BLaER1 (cell line): Measurements from ENCODE around the gene ZNF555.
"Not testable (repeated sequence)": the region's sequence is repeated elsewhere in the genome, so short reads cannot be mapped to it uniquely, and the experiment has no call there.

ENCODE experiments used
- H3K27ac ChIP-seq: shearing (Covaris generic); formaldehyde crosslinking; 2 replicates; pipeline ENCODE4 v1.8.1; 2022
- H3K27me3 ChIP-seq: shearing (Covaris generic); formaldehyde crosslinking; 2 replicates; pipeline ENCODE4 v1.8.1; 2022
- H3K36me3 ChIP-seq: shearing (Covaris generic); formaldehyde crosslinking; 2 replicates; pipeline ENCODE4 v1.8.1; 2022
- H3K4me1 ChIP-seq: shearing (Covaris generic); formaldehyde crosslinking; 2 replicates; pipeline ENCODE4 v1.8.1; 2022
- H3K4me2 ChIP-seq: shearing (Covaris generic); formaldehyde crosslinking; 2 replicates; pipeline ENCODE4 v1.8.1; 2022
- H3K4me3 ChIP-seq: shearing (Covaris generic); formaldehyde crosslinking; 2 replicates; pipeline ENCODE4 v1.8.1; 2022
- H3K9ac ChIP-seq: shearing (Covaris generic); formaldehyde crosslinking; 2 replicates; pipeline ENCODE4 v1.8.1; 2022
- H3K9me3 ChIP-seq: shearing (Covaris generic); formaldehyde crosslinking; 2 replicates; pipeline ENCODE4 v1.8.1; 2022
- H4K20me1 ChIP-seq: shearing (Covaris generic); formaldehyde crosslinking; 2 replicates; pipeline ENCODE4 v1.8.1; 2022
- Cebpa-rat ChIP-seq: shearing (Covaris generic); IDR thresholded peaks from 2 replicates; pipeline ENCODE4 v1.8.1; 2022

The ZNF555 gene

GRCh38 chr19:2840794-2841791 lies at the start of gene ZNF555:
TSS of gene ZNF555 (plus strand) at chr19:2841475. CDS start at chr19:2841573, 98 bp downstream.
- H3K27ac ChIP-seq: peak within 1 kb of the TSS; percentile 96
- H4K20me1 ChIP-seq: peaks cover 28% of the 10 kb centered on the region
- H3K4me1 ChIP-seq: peaks cover 33% of the 10 kb centered on the region

DNA sequence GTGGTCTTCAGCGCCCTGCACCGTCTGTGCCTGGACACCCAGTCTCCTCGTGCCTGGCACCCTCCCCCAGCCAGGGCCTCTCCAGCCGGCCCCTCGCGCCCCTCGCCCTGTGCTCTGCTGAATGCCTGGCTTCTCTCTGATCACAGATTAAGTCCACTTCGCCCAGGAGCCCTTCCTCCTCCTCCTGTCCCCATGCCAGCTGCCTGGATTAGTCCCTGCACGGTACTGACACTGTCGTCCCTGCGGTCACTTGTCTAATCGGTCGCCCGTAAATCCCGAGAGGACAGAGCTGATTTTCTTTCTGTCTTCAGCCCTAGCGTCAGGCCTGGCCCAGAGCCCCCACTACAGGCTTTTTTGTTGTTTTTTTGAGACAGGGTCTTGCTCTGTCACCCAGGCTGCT lies 49.4 kb upstream of the ZNF555 start:
- H3K36me3 ChIP-seq: peaks cover 98% of the 10 kb centered on the region
- H3K4me1 ChIP-seq: peaks cover 60% of the 10 kb centered on the region
- no peak overlapping the region for H3K4me2 ChIP-seq
- H3K4me3 ChIP-seq: no peak overlapping the region
- H3K27ac ChIP-seq: peak overlapping the region; percentile 35
- TF ChIP-seq Cebpa-rat: no peak
- peak overlapping the region; percentile 38 for H3K9ac ChIP-seq
- peaks cover 67% of the 10 kb centered on the region for H4K20me1 ChIP-seq
- H3K9me3 ChIP-seq: no peaks in the 10 kb centered on the region
- no peaks in the 10 kb centered on the region for H3K27me3 ChIP-seq

More at GRCh38 chr19:2840794-2841791, at the start of gene ZNF555:
- peak within 1 kb of the TSS; percentile 100 for H3K4me2 ChIP-seq
- H3K4me3 ChIP-seq: peak within 1 kb of the TSS; percentile 93
- peaks cover 40% of the 10 kb centered on the region for H3K36me3 ChIP-seq
- TF ChIP-seq Cebpa-rat: no peak
- peak within 1 kb of the TSS; percentile 92 for H3K9ac ChIP-seq
- H3K9me3 ChIP-seq: peaks cover 66% of the 10 kb centered on the region
- no peaks in the 10 kb centered on the region for H3K27me3 ChIP-seq

- not testable (repeated sequence) for H3K9ac ChIP-seq, H3K27ac ChIP-seq, H3K27me3 ChIP-seq, H3K9me3 ChIP-seq, H3K4me2 ChIP-seq, H3K4me3 ChIP-seq
- Histone ChIP-seq H3K4me1 (peaks cover 60% of the 10 kb centered on the region), H4K20me1 (peaks cover 65% of the 10 kb centered on the region), H3K36me3 (peaks cover 98% of the 10 kb centered on the region)
These were observed 48.6 kb upstream of the ZNF555 start for GRCh38 chr19:2792666-2793065.

GRCh38 chr19:2793126-2793525 lies 48.1 kb upstream of the ZNF555 start:
- peaks cover 60% of the 10 kb centered on the region for H3K4me1 ChIP-seq
- peaks cover 98% of the 10 kb centered on the region for H3K36me3 ChIP-seq
- H3K9ac ChIP-seq: no peak overlapping the region
- no peak for TF ChIP-seq Cebpa-rat
- peaks cover 65% of the 10 kb centered on the region for H4K20me1 ChIP-seq
- H3K9me3 ChIP-seq: no peaks in the 10 kb centered on the region
- no peak overlapping the region for H3K27ac ChIP-seq
- H3K27me3 ChIP-seq: no peaks in the 10 kb centered on the region
- no peak overlapping the region for H3K4me3 ChIP-seq
- no peak overlapping the region for H3K4me2 ChIP-seq

DNA sequence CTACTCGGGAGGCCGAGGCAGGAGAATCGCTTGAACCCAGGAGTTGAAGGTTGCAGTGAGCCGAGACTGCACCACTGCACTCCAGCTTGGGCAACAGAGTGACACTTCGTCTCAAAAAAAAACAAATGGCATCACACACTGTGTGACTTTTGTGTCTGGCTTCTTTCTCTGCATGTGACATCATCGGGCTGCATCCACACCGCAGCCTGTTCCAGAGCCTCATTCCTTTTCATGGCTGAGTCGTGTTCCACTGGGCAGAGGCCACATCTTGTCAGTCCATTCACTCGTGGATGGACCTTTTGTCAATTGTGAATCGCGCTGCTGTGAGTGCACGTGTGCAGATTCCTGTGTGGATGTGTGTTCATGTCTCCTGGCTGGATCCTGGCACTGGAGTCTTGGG lies 47.7 kb upstream of the ZNF555 start:
- Histone ChIP-seq H3K27me3 (no peaks in the 10 kb centered on the region), H3K36me3 (peaks cover 98% of the 10 kb centered on the region), H3K4me3 (no peak overlapping the region), H3K9ac (no peak overlapping the region), H3K4me1 (peaks cover 60% of the 10 kb centered on the region), H4K20me1 (peaks cover 65% of the 10 kb centered on the region), H3K4me2 (no peak overlapping the region), H3K27ac (no peak overlapping the region), H3K9me3 (no peaks in the 10 kb centered on the region)
- no peak for TF ChIP-seq Cebpa-rat

- Histone ChIP-seq H3K27me3 (no peaks in the 10 kb centered on the region), H3K27ac (peak overlapping the region; percentile 30; the same call in 1 of the 2 replicates), H3K9me3 (no peaks in the 10 kb centered on the region), H4K20me1 (peaks cover 41% of the 10 kb centered on the region), H3K9ac (no peak overlapping the region), H3K4me2 (no peak overlapping the region), H3K4me1 (peaks cover 73% of the 10 kb centered on the region), H3K36me3 (peaks cover 98% of the 10 kb centered on the region), H3K4me3 (no peak overlapping the region)
- no peak for TF ChIP-seq Cebpa-rat
These were observed 45.2 kb upstream of the ZNF555 start for GRCh38 chr19:2795827-2796658.

- 0 out of 2 replicates have a peak overlapping the region, but pooled peaks have one; percentile 34 for H3K9ac ChIP-seq
- no peak for TF ChIP-seq Cebpa-rat
- no peak overlapping the region for H3K4me3 ChIP-seq
- peaks cover 73% of the 10 kb centered on the region for H3K4me1 ChIP-seq
- H3K4me2 ChIP-seq: no peak overlapping the region
- no peaks in the 10 kb centered on the region for H3K9me3 ChIP-seq
- H3K27me3 ChIP-seq: no peaks in the 10 kb centered on the region
- peaks cover 34% of the 10 kb centered on the region; the same call in 1 of the 2 replicates for H4K20me1 ChIP-seq
- H3K27ac ChIP-seq: no peak overlapping the region
- peaks cover 91% of the 10 kb centered on the region for H3K36me3 ChIP-seq
These were observed 44.5 kb upstream of the ZNF555 start for GRCh38 chr19:2796659-2797266.

DNA sequence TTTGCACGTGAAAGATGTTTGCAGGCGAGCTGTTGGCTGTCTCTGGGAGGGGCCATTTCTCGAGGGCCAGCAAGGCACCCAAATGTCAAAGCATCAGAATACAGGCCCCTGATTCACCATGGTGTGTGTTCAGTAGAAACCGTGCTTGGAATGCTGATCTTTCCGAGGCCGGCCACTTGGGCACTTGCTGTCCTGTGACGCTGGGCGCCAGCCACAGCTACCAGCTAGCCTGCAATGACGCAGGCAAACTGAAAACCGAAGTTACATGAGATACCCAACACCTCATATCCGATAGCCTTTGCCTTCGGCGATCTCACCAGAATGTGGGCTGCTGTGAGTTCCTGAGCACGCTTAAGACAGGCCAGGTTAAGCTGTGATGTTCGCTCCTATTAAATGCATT lies 44.0 kb upstream of the ZNF555 start:
- Histone ChIP-seq H4K20me1 (peaks cover 33% of the 10 kb centered on the region; the same call in 1 of the 2 replicates), H3K36me3 (peaks cover 86% of the 10 kb centered on the region), H3K9me3 (no peaks in the 10 kb centered on the region), H3K4me2 (no peak overlapping the region), H3K4me3 (no peak overlapping the region), H3K4me1 (peaks cover 75% of the 10 kb centered on the region), H3K27ac (no peak overlapping the region; the same call in 1 of the 2 replicates), H3K9ac (peak overlapping the region; percentile 34; the same call in 1 of the 2 replicates), H3K27me3 (no peaks in the 10 kb centered on the region)
- no peak for TF ChIP-seq Cebpa-rat

DNA sequence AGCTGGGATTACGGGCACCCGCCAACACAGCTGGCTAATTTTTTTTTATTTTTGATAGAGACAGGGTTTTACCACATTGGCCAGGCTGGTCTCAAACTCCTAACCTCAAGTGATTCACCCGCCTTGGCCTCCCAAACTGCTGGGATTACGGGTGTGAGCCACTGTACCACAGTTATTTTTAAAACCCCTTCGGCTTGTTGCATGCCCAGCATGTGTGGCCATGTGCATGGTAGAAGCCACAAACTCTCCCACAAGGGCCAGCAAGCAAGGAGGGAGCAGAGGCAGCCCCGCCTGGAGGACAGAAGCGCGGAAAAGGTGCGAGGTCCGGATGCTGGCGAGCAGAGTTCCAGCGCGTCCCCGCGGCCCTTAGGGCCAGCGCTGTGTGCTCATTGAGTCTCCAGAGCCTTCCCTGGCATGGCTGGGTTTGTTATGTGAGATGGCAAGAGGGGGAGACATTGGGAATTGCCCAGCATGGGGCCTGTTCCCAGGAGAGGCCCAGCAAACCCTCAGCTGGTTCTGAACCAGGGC lies 43.1 kb upstream of the ZNF555 start:
- H4K20me1 ChIP-seq: peaks cover 28% of the 10 kb centered on the region; the same call in 1 of the 2 replicates
- H3K27ac ChIP-seq: peak overlapping the region; percentile 89
- H3K27me3 ChIP-seq: no peaks in the 10 kb centered on the region
- H3K4me1 ChIP-seq: peaks cover 76% of the 10 kb centered on the region
- H3K9me3 ChIP-seq: no peaks in the 10 kb centered on the region
- peak overlapping the region; percentile 43; the same call in 1 of the 2 replicates for H3K9ac ChIP-seq
- peaks cover 86% of the 10 kb centered on the region for H3K36me3 ChIP-seq
- H3K4me3 ChIP-seq: no peak overlapping the region
- TF ChIP-seq Cebpa-rat: no peak
- H3K4me2 ChIP-seq: peak overlapping the region; percentile 88
